MM.1S (cell line): ENCODE measurements around the gene CBFA2T3.

ENCODE experiments used
- DNase-seq: peaks from one replicate; pipeline ENCODE4 v3.0.0-alpha.2; 2015
- H2AFZ ChIP-seq: fragments of 300-600 bp; sonication (generic); 2 replicates; pipeline ENCODE4 v1.6.0; 2016; ENCODE audit warnings: antibody characterized with exemption, low read length
- H3F3A ChIP-seq: fragments of 300-600 bp; sonication (generic); 2 replicates; pipeline ENCODE4 v1.6.1; 2016; ENCODE audit warnings: mild to moderate bottlenecking, antibody characterized with exemption, low read length, moderate library complexity, mixed read lengths; ENCODE audit not compliant: insufficient read depth
- H3K27ac ChIP-seq: fragments of 300-600 bp; sonication (generic); 2 replicates; pipeline ENCODE4 v1.5.1; 2016; ENCODE audit warnings: mild to moderate bottlenecking, low read length
- H3K27me3 ChIP-seq: fragments of 300-600 bp; sonication (generic); replicated peaks from 2 replicates; pipeline ENCODE4 v1.6.0; 2016; ENCODE audit warnings: low read length; ENCODE audit not compliant: insufficient read depth
- H3K36me3 ChIP-seq: fragments of 300-600 bp; sonication (generic); replicated peaks from 2 replicates; pipeline ENCODE4 v1.6.1; 2016; ENCODE audit warnings: mild to moderate bottlenecking, low read length, mixed read lengths; ENCODE audit not compliant: insufficient read depth
- H3K4me1 ChIP-seq: fragments of 300-600 bp; sonication (generic); 2 replicates; pipeline ENCODE4 v1.6.1; 2016; ENCODE audit warnings: low read length, mixed read lengths
- H3K4me2 ChIP-seq: fragments of 300-600 bp; sonication (generic); 2 replicates; pipeline ENCODE4 v1.6.0; 2016; ENCODE audit warnings: low read depth, low read length
- H3K4me3 ChIP-seq: fragments of 300-600 bp; sonication (generic); 2 replicates; pipeline ENCODE4 v1.5.1; 2016; ENCODE audit warnings: low read length, mixed read lengths
- H3K79me2 ChIP-seq: fragments of 300-600 bp; sonication (generic); 2 replicates; pipeline ENCODE4 v1.6.1; 2016; ENCODE audit warnings: mixed run types, low read length, mixed read lengths
- H3K9ac ChIP-seq: fragments of 300-600 bp; sonication (generic); 2 replicates; pipeline ENCODE4 v1.6.1; 2016; ENCODE audit warnings: low read length, mixed read lengths
- H3K9me2 ChIP-seq: fragments of 300-600 bp; sonication (generic); replicated peaks from 2 replicates; pipeline ENCODE4 v1.6.1; 2016; ENCODE audit warnings: mild to moderate bottlenecking, low read length, mixed read lengths; ENCODE audit not compliant: insufficient read depth
- H3K9me3 ChIP-seq: fragments of 300-600 bp; sonication (generic); replicated peaks from 2 replicates; pipeline ENCODE4 v1.6.1; 2016; ENCODE audit warnings: mild to moderate bottlenecking, low read length, mixed read lengths; ENCODE audit not compliant: insufficient read depth
- H4K20me1 ChIP-seq: fragments of 300-600 bp; sonication (generic); 2 replicates; pipeline ENCODE4 v1.6.1; 2016; ENCODE audit warnings: mild to moderate bottlenecking, low read length, moderate library complexity, mixed read lengths; ENCODE audit not compliant: insufficient read depth
- CTCF ChIP-seq: fragments of 300-600 bp; sonication (generic); IDR thresholded peaks from 2 replicates; pipeline ENCODE4 v1.5.1; 2016; ENCODE audit warnings: antibody characterized with exemption, low read length, mixed read lengths
- EZH2 ChIP-seq: fragments of 300-600 bp; sonication (generic); optimal IDR thresholded peaks from 2 replicates; pipeline ENCODE3; 2017; ENCODE audit warnings: low read depth, mild to moderate bottlenecking, antibody characterized with exemption, low read length, mixed read lengths
- EZH2phosphoT487 ChIP-seq: fragments of 300-600 bp; sonication (generic); IDR thresholded peaks from 2 replicates; pipeline ENCODE4 v1.6.1; 2018; ENCODE audit warnings: antibody characterized with exemption, low read length

CBFA2T3 gene

GRCh38 chr16:88830783-88831182 lies 146.2 kb downstream of the CBFA2T3 start:
- no peaks in the 10 kb centered on the region for H3F3A ChIP-seq
- H3K4me1 ChIP-seq, result no peaks in the 10 kb centered on the region
- no peak overlapping the region for H3K9ac ChIP-seq
- peaks cover 4% of the 10 kb centered on the region; the same call in 1 of the 2 replicates for H3K27me3 ChIP-seq
- H3K9me2 ChIP-seq, result no peaks in the 10 kb centered on the region
- no peaks in the 10 kb centered on the region for H3K79me2 ChIP-seq
- TF ChIP-seq CTCF (no peak), EZH2 (no peak), EZH2phosphoT487 (no peak)
- H3K27ac ChIP-seq, result no peak overlapping the region
- H3K9me3 ChIP-seq, result no peaks in the 10 kb centered on the region
- no peak overlapping the region for H3K4me3 ChIP-seq
- H2AFZ ChIP-seq, result no peak overlapping the region
- DNase-seq, result no peak
- no peak overlapping the region for H3K4me2 ChIP-seq
- H4K20me1 ChIP-seq, result no peaks in the 10 kb centered on the region
- H3K36me3 ChIP-seq, result no peaks in the 10 kb centered on the region

GRCh38 chr16:88830258-88830657 lies 146.7 kb downstream of the CBFA2T3 start:
- no peak overlapping the region for H3K4me3 ChIP-seq
- no peak overlapping the region for H2AFZ ChIP-seq
- no peaks in the 10 kb centered on the region for H3K9me3 ChIP-seq
- peaks cover 4% of the 10 kb centered on the region; the same call in 1 of the 2 replicates for H3K27me3 ChIP-seq
- no peaks in the 10 kb centered on the region for H3K79me2 ChIP-seq
- H3K27ac ChIP-seq, result no peak overlapping the region
- H3K4me1 ChIP-seq, result no peaks in the 10 kb centered on the region
- H3K36me3 ChIP-seq, result no peaks in the 10 kb centered on the region
- H4K20me1 ChIP-seq, result no peaks in the 10 kb centered on the region
- no peak for DNase-seq
- TF ChIP-seq CTCF (no peak), EZH2phosphoT487 (no peak), EZH2 (no peak)
- H3K4me2 ChIP-seq, result no peak overlapping the region
- no peak overlapping the region for H3K9ac ChIP-seq
- no peaks in the 10 kb centered on the region for H3K9me2 ChIP-seq
- no peaks in the 10 kb centered on the region for H3F3A ChIP-seq

DNA sequence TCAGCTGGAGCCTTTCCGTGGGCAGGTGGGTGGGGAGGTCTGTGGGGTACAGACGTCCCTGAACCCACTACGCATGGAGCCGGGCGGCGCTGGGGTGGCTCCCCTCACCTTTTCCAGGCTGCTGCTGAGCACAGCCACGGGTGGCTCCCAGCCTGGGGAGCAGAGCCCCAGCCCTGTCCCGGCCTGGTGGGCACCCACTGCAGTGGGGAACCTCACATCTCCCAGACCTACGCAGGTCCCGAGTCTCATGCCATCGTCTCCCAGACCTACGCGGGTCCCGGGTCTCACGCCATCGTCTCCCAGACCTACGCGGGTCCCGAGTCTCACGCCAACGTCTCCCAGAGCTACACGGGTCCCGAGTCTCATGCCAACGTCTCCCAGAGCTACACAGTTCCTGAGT lies 148.3 kb downstream of the CBFA2T3 start:
- Histone ChIP-seq H3K9me2 (no peaks in the 10 kb centered on the region), H4K20me1 (no peaks in the 10 kb centered on the region), H3K4me2 (no peak overlapping the region), H3K36me3 (no peaks in the 10 kb centered on the region), H3K27ac (no peak overlapping the region), H3K9me3 (no peaks in the 10 kb centered on the region), H3K4me1 (no peaks in the 10 kb centered on the region), H3K79me2 (no peaks in the 10 kb centered on the region), H3F3A (no peaks in the 10 kb centered on the region), H2AFZ (no peak overlapping the region), H3K4me3 (no peak overlapping the region), H3K9ac (no peak overlapping the region), H3K27me3 (peaks cover 4% of the 10 kb centered on the region; the same call in 1 of the 2 replicates)
- no peak for DNase-seq
- no peak for TF ChIP-seq EZH2phosphoT487
- no peak for TF ChIP-seq CTCF
- TF ChIP-seq EZH2, result no peak
